Fibroblast of lung (primary cell): Measurements from ENCODE around the gene IRF5.

ENCODE experiments used
- EZH2 ChIP-seq: IDR thresholded peaks from 2 replicates; pipeline ENCODE4 v1.5.1; 2012; ENCODE audit warnings: low read length, control low read depth, mild to moderate bottlenecking; ENCODE audit errors: missing control alignments
- TF ChIP-seq, protein P1 (sequence below), 2 donors: IDR thresholded peaks in 1 of 2; conservative IDR thresholded peaks in 1 of 2; 1 replicate in 1 of 2; 2 replicates in 1 of 2; pipeline ENCODE4 v1.5.1; 2011 to 2012; ENCODE audit warnings: low read length in 2 of 2, control low read depth in 1 of 2, inconsistent platforms in 1 of 2, low read depth in 1 of 2, mild to moderate bottlenecking in 1 of 2

DNA sequence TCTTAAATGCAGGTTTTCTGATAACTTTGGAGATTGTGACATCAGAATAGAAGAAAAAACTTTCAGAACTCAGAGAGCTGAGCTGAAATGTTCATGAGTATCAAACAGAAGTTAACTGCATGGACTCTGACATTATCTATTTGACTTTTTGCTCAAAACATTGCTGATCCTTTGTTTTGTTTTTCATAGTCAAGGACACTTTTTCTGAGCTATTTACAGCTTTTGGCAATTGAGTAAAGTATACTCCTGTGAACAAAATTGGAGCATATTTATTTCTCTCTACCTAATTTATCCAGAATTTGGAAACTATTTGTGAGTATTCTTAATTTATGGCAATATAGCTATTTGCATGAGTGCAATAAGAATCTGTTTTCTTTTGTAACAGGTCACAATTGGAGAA lies 38.3 kb upstream of the IRF5 start:
- TF ChIP-seq, protein P1, sequence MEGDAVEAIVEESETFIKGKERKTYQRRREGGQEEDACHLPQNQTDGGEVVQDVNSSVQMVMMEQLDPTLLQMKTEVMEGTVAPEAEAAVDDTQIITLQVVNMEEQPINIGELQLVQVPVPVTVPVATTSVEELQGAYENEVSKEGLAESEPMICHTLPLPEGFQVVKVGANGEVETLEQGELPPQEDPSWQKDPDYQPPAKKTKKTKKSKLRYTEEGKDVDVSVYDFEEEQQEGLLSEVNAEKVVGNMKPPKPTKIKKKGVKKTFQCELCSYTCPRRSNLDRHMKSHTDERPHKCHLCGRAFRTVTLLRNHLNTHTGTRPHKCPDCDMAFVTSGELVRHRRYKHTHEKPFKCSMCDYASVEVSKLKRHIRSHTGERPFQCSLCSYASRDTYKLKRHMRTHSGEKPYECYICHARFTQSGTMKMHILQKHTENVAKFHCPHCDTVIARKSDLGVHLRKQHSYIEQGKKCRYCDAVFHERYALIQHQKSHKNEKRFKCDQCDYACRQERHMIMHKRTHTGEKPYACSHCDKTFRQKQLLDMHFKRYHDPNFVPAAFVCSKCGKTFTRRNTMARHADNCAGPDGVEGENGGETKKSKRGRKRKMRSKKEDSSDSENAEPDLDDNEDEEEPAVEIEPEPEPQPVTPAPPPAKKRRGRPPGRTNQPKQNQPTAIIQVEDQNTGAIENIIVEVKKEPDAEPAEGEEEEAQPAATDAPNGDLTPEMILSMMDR (conservative IDR thresholded peaks at IDR 0.05 in 1 of 2, IDR thresholded peaks at IDR 0.05 in 1 of 2; ENCODE audit: low read depth in 1 of 2, low read length in 2 of 2), result no peak
- TF ChIP-seq EZH2, result no peak
